Muscle of leg (tissue), 11 donors: ENCODE measurements around the gene KLHDC7B. TPM values are rescaled to one million over a fixed set of nuclear protein-coding genes. Genes with fewer than 3 reads are reported as not detected.
"Not testable (repeated sequence)": the region's sequence is repeated elsewhere in the genome, so short reads cannot be mapped to it uniquely, and the experiment has no call there.

Experiments used
- DNase-seq: peaks from one replicate; pipeline ENCODE4 v3.0.0; 2013
- H3K27ac ChIP-seq: one replicate; pipeline ENCODE4 v1.5.1; 2013; ENCODE audit warnings: mild to moderate bottlenecking, low read length, control low read depth
- H3K27me3 ChIP-seq: one replicate; pipeline ENCODE4 v1.6.1; 2013; ENCODE audit warnings: low read length; ENCODE audit not compliant: control insufficient read depth, insufficient read depth
- H3K36me3 ChIP-seq: one replicate; pipeline ENCODE4 v1.6.1; 2013; ENCODE audit warnings: low read length; ENCODE audit not compliant: control insufficient read depth, insufficient read depth
- H3K4me1 ChIP-seq: one replicate; pipeline ENCODE4 v1.6.1; 2013; ENCODE audit warnings: low read length; ENCODE audit not compliant: control insufficient read depth, insufficient read depth
- H3K4me3 ChIP-seq: one replicate; pipeline ENCODE4 v1.5.1; 2013; ENCODE audit warnings: low read length, control low read depth
- H3K9me3 ChIP-seq: replicated peaks from 2 replicates; pipeline ENCODE4 v1.6.1; 2013; ENCODE audit warnings: low read depth, low read length; ENCODE audit not compliant: control insufficient read depth
- WGBS: methylation state at CpG from one replicate; pipeline ENCODE4 v1.1.5; 2013; ENCODE audit warnings: missing lambda C conversion rate; ENCODE audit not compliant: insufficient coverage; 5-methylcytosine and 5-hydroxymethylcytosine counted together
- polyA plus RNA-seq, 8 donors: library from polyadenylated mRNA; unstranded; fragments of 120-200 nt; gene quantifications; one replicate each; pipeline versions ENCODE4 v1.2.1 to v1.2.3, GENCODE V29; 2013; ENCODE audit warnings: inconsistent platforms in 1 of 8, low replicate concordance in 1 of 8; ENCODE audit not compliant: insufficient read length in 8 of 8, insufficient read depth in 1 of 8
- total RNA-seq: library from RNA; stranded (reverse); fragments of 120-200 nt; gene quantifications from one replicate; pipeline ENCODE4 v1.2.4, GENCODE V29; 2013

Gene KLHDC7B
- total and polyA plus RNA-seq, 9 donors = 0.03 to 0.35 (median 0.07) TPM; not detected in 5

DNA sequence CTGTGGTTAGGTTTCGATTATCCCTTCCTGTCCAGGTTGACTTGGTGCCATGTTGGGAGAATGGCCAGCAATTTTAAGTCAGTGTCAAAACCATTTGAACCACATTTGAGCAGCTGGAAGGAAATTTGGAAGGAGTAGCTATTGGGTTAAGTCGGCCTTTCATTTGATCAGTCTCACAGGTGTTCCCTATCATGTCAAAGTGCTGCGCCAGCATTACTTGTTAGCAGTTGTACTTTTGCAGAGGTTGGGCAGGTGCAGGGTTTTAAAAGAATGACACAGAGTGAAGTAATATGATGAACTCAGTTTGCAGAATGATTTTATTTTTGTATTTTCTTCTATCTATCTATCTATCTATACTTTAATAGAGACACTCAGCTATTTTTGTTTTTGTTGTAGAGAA is 9.5 kb upstream of the KLHDC7B start:
- Histone ChIP-seq H3K9me3 (no peaks in the 10 kb centered on the region), H3K36me3 (no peaks in the 10 kb centered on the region), H3K27me3 (peaks cover 62% of the 10 kb centered on the region), H3K4me1 (peaks cover 13% of the 10 kb centered on the region), H3K27ac (no peak overlapping the region), H3K4me3 (no peak overlapping the region)
- WGBS = no CpG with 5 or more reads among the region's 3 CpGs
- DNase-seq = no peak

DNA sequence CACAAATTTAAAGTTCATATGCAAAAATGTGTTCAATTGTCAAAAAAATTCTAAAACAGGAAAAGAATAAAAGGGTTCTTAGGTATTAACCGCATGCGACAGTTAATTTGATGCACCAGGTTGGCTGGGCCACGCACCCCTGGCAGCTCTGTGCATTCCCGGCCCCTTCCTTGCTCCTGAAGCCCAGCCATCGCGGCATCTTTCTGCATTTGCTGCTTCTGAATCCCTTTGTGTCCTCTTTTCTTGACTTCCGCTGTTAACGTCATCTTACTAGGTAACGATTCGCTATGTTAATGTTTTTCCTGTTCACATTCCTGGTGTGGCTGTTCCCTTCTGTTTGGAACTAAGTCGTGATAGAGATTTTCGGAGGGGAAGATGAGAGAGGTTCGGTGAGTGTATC is 7.9 kb upstream of the KLHDC7B start:
- no peak overlapping the region for H3K4me3 ChIP-seq
- H3K36me3 ChIP-seq = no peaks in the 10 kb centered on the region
- WGBS = 74% methylated on average over 11 of the region's 13 CpGs
- H3K4me1 ChIP-seq = no peaks in the 10 kb centered on the region
- peaks cover 54% of the 10 kb centered on the region for H3K27me3 ChIP-seq
- H3K9me3 ChIP-seq = no peaks in the 10 kb centered on the region
- H3K27ac ChIP-seq = peak overlapping the region; percentile 57
- DNase-seq = no peak

DNA sequence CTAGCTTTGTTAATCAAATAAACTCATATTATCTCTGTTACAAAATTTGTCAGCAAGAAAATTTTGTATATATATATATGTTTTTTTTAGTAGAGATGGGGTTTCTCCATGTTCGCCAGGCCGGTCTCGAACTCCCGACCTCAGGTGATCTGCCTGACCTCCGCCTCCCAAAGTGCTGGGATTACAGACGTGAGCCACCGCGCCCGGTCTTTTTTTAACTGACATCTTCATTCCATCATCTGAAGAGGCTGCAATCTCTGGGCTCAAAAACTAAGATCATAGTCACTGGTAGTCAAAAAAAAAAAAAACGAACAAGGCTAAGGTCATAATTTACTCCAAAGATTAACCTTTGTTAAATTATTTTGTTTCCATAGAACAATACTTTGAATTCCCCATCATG is 5.3 kb upstream of the KLHDC7B start:
- Histone ChIP-seq H3K4me1 (peaks cover 9% of the 10 kb centered on the region), H3K27me3 (peaks cover 52% of the 10 kb centered on the region)
- 84% methylated on average over 9 of the region's 10 CpGs for WGBS

DNA sequence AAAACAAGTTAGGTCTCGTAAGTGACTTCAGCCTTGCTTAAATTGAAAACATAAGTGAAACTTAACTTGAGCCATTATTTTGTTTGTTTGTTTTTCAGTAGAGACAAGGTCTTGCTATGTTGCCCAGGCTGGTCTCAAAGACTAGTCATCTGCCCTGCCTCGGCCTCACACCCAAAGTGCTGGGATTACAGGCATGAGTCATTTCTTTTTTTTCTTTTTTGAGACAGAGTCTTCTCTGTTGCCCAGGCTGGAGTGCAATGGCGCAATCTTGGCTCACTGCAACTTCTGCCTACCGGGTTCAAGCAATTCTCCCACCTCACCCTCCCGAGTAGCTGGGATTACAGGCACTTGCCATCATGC is 4.1 kb upstream of the KLHDC7B start:
- DNase-seq, H3K4me3 ChIP-seq: not testable (repeated sequence)
- WGBS = no CpG with 5 or more reads among the region's 5 CpGs

More for the DNA sequence above, 5.3 kb upstream of the KLHDC7B start:
- H3K27ac ChIP-seq = peak overlapping the region; percentile 74
- H3K9me3 ChIP-seq = no peaks in the 10 kb centered on the region
- DNase-seq = no peak
- no peaks in the 10 kb centered on the region for H3K36me3 ChIP-seq
- H3K4me3 ChIP-seq = no peak overlapping the region

DNA sequence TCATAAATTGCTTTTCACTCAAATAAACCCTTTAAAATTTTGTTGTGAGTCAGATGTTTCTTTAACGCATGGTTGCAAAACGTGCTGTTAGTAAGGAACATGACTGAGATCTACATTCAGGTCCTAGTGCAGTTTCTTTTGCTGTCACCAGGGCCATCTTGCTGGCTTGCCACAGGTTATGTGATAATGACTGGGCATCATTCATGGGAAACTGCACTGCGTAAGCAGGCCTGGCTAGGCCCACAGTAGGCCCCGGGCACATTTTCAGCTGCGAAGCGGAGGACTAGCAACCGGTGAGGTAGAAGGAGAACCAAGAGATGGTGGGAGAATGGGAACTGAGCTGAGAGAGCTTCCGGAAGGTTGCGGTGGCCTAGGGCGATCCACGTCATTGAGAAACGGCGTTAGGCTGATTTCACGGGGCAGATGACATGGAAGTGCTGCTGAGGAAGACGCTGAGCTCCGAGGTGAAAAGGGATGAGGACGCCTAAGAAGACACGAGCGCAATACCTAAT is 3.2 kb upstream of the KLHDC7B start:
- Histone ChIP-seq H3K4me3 (no peak overlapping the region), H3K4me1 (peaks cover 9% of the 10 kb centered on the region), H3K27me3 (peaks cover 65% of the 10 kb centered on the region), H3K9me3 (no peaks in the 10 kb centered on the region), H3K27ac (peak overlapping the region; percentile 67), H3K36me3 (no peaks in the 10 kb centered on the region)
- 82% methylated on average over 13 of the region's 19 CpGs for WGBS
- DNase-seq = no peak

More for the DNA sequence above, 4.1 kb upstream of the KLHDC7B start:
- not testable (repeated sequence) for H3K9me3 ChIP-seq, H3K4me1 ChIP-seq, H3K36me3 ChIP-seq
- Histone ChIP-seq H3K27ac (peak overlapping the region; percentile 51), H3K27me3 (peaks cover 63% of the 10 kb centered on the region)

DNA sequence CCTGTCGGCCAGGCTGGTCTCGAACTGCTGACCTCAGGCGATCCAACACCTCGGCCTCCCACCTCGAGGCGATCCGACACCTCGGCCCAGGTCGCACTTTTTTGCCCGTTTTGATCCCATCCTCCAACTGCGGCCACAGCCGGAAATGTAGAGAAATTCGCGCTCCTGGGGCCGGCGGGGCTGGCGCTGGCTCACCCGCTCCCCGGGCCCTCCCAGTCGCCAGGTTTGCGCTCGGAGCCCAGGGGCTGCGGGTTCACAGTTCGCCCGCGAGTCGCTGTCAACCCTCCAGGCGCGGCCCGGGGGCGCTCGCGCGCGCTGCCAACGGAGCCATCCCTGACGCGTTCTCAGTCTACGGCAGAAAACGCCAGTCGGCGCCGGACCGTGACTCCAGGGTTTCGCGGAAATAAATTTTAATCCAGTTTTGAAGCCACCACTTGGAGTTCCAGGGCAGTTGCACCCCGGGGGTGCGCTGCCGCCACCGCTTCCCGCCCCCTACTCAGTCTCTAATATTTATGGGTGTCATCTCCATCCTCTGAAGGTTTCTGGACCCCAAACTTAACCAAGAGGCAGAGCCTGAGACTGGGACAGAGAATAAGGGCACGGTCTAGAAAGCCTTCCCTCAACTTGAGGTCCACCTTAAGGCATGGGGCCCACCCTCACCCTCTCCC is 1.5 kb upstream of the KLHDC7B start:
- H3K4me1 ChIP-seq = peaks cover 13% of the 10 kb centered on the region
- H3K27ac ChIP-seq = peak overlapping the region; percentile 51
- WGBS = 2% methylated on average over 50 of the region's 52 CpGs
- no peak overlapping the region for H3K4me3 ChIP-seq
- no peaks in the 10 kb centered on the region for H3K9me3 ChIP-seq
- peak; percentile 50 for DNase-seq
- peaks cover 69% of the 10 kb centered on the region for H3K27me3 ChIP-seq
- H3K36me3 ChIP-seq = no peaks in the 10 kb centered on the region

DNA sequence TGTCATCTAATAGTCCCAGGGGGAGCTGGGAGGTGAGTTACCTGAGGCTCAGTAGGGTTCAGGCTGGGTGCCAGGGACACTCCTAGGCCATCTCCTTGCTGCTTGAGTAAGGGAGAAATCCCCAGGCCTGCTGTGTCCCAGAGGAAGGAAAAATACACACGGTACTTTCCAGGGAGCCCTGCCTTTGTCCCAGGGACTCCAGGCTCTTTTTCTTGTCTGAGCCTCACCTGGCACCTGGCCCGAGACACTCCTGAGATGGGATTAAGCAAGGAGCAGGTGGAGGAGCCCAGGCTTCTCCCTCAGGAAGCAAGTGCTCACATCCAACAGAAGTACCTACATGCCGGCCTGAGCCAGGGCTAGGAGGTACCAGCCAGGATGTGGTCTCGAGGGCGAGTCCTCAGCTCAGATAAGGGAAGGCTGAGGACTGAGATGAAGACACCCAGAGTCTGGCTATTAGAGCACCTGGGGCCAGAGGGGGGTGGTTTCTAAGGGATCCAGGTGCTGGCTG is 899 bp upstream of the KLHDC7B start:
- 71% methylated on average over 2 of the region's 5 CpGs for WGBS
- no peak for DNase-seq
- Histone ChIP-seq H3K4me3 (no peak overlapping the region), H3K36me3 (no peaks in the 10 kb centered on the region), H3K27me3 (peaks cover 71% of the 10 kb centered on the region), H3K4me1 (peaks cover 13% of the 10 kb centered on the region), H3K9me3 (no peaks in the 10 kb centered on the region), H3K27ac (peak overlapping the region; percentile 51)

DNA sequence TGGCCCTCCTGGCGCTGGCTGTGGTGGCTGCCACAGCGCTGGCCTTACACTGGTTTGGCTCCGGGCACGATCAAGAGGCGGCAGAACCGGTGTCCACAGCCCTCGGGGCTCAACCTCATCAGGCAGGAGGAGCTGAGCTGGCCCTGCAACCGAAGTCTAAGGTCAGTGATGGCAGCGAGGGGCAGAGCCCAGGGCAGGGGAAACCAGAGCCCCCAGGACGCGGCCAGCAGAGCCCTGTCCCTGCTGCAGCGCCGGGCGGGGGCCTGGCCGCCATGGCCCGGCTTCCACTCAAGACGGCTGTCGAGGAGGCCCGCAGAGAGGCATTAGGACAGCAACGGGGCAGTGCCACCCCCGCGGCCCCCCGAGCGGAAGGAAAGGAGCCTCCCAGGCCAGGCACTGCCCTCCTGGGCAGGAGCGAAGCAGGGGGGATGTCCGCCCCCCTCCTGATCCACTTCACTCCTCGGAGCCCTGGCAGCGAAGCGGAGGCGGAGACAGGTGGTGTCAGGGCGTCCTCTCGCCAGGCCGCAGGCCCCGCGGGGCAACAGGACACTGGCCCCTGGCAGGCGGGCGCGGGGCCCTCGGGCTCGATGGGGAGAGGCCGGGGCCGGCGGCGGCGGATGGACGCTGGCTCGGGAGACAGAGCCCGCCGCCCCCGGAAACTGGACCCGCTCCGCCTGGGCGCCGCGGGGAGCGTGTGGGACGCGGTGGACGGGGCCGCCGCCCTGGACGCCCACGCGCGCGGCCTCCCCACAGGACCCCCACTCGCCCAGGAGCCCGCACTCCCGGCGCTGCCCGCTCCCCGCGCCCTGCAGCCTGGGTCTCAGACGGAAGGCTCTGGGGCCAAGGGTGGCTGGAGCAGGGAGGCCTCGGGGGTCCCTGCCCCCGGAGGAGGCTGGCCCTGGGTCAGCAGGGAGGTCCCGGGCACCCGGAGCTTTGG is 895 bp downstream of the KLHDC7B start:
- 44% methylated on average over 71 of the region's 78 CpGs for WGBS
- no peaks in the 10 kb centered on the region for H3K36me3 ChIP-seq
- no peak for DNase-seq
- H3K4me1 ChIP-seq = peaks cover 13% of the 10 kb centered on the region
- H3K27ac ChIP-seq = no peak overlapping the region
- H3K4me3 ChIP-seq = no peak overlapping the region
- H3K27me3 ChIP-seq = peaks cover 78% of the 10 kb centered on the region
- H3K9me3 ChIP-seq = no peaks in the 10 kb centered on the region

DNA sequence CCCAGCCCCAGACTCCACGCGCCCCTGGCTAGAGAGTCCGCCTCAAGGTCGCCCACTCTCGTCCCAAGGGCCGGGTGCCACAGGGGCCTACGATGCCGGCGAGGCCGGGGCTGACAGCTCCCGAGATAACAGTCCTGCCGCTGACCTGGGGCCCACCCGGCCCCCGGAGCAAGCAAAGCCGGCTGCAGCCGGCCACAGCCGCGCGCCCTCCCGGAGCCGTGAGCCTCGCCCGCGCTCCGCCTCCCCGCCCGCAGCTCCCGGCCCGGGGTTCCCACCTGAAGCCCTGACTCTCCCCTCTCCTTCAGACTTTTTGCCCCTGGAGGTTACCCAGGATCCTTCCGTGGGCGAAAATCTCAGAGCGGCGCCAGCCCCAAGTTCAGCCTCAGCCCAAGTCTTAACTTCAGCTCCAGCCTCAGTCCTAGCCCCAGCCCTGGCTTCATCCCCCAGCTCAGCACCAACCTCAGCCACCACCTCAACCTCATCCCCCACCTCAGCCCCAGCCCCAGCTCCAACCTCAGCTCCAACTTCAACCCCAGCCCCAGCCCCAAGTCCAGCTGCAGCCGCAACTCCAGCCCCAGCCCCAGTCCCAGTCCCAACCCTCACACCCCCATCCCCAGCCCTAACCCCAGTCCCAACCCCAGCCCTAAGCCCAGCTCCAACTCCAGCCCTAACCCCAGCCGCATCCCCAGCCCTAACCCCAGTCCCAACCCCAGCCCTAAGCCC is 1.7 kb downstream of the KLHDC7B start:
- Histone ChIP-seq H3K27me3 (peaks cover 75% of the 10 kb centered on the region), H3K36me3 (no peaks in the 10 kb centered on the region), H3K27ac (no peak overlapping the region), H3K4me3 (no peak overlapping the region), H3K4me1 (peaks cover 13% of the 10 kb centered on the region), H3K9me3 (no peaks in the 10 kb centered on the region)
- WGBS = 10% methylated on average over 35 of the region's 35 CpGs
- DNase-seq = no peak
